C1 segment of cervical spinal cord (tissue), 14 donors: Measurements from ENCODE around the gene FNTB.
A peak's percentile ranks its signal among the peaks of the same experiment; 100 is the strongest.

Experiments
- DNase-seq, 14 donors: peaks; one replicate each; lab custom pipeline; 2025; lab: John Stamatoyannopoulos, UW

The FNTB gene

GRCh38 chr14:65045709-65046108, 59.0 kb downstream of the FNTB start:
- DNase-seq = no peak

GRCh38 chr14:65052832-65053231, 66.1 kb downstream of the FNTB start:
- no peak for DNase-seq

DNA sequence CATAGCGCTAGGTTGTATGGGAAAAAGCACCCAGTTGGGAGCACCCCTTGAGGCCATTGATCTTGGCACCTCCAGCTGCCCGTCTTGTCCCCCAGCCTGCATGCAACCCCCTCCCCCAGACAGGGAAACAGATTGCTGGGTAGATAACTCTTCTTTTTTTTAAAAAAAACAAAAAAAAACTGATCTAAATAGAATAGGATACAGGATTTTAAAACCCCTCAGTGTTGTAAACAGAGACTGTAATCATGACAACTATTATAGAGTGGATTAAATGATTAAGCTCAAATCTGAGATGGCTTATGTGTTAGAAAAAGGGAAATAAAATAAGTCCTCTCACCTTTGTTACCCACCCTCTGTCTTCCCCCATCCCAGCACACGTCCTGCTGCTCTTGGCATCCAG, 66.8 kb downstream of the FNTB start:
- DNase-seq = no peak

DNA sequence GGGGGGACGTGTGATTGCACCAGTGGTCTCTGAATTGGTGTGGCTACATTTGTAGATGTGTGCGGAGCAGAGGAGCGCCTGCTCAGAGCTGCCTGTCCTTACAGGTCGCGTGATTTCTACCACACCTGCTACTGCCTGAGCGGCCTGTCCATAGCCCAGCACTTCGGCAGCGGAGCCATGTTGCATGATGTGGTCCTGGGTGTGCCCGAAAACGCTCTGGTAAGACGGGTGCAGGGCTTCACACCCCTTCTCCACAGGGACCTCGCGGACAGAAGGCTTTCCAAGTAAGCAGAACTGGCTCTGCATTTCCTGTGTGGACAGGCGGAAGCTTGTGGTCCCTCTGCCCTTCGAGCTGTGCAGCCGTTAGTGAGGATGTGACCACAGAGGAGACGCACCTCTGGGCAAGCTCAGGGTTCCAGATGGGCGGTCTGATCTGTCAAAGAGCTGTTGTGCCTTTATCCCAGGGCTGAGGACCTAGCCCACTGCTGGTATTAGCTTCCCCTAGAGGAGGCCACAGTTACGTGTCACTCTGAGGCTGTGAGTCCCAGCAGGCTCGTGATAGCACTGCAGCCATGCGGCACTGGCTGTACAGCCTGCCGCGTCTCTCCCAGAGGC, 67.9 kb downstream of the FNTB start:
- peak in 2 of 14 donors; percentile 10 to 60 for DNase-seq

DNA sequence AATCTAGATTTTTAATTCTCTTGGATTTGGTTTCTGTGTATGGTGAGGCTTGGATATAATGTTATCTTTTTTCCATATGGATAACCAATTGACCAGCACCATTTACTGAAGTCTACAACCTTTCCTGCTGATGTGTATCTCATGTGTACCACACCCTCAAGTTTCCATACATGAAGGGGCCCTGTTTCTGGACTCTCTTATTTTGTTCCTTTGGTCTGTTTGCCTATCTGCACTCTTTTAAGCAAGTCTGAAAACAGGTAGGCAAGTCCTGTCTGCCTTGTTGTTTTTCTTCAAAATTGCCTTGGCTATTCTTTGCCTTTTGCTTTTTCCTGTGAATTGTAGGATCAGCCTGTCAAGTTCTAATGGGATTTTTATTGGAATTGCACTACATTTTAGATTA, 71.0 kb downstream of the FNTB start:
- no peak for DNase-seq

GRCh38 chr14:65062096-65063075, 75.7 kb downstream of the FNTB start:
- peak in 1 of 14 donors; percentile 69 for DNase-seq

- DNase-seq = no peak
These were observed 79.0 kb downstream of the FNTB start for GRCh38 chr14:65065719-65066118.

GRCh38 chr14:65069874-65070413, 83.2 kb downstream of the FNTB start:
- peak in 3 of 14 donors; percentile 8 to 93 (median 15) for DNase-seq

DNA sequence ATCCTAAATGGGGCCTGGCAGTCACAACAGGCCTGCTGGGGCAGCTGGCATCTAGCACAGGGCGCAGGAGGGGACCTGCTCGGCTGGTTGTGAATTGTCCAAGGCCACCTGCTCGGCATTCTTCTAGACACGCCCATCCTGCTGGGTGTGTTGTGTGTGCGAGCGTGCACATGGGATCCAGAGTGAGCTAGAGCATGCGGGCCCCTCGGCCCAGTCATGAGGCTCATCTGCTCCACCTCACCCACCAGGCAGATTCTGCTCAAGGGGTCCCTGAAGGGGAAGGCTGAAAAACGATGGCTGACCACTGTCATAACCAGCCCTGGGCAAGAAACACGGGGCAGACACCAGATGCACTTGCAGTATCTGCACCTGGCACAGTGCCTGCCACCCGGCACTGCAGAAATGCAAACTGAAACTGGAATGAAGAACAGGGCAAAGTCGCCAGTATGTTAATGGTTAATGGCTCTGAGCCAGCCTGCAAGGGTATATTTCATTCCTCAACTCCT, 83.8 kb downstream of the FNTB start:
- DNase-seq = peak in 3 of 14 donors; percentile 12 to 97 (median 22)

- DNase-seq = no peak
These were observed 84.8 kb downstream of the FNTB start for GRCh38 chr14:65071544-65071943.

- no peak for DNase-seq
These were observed 85.6 kb downstream of the FNTB start for GRCh38 chr14:65072256-65072655.

DNA sequence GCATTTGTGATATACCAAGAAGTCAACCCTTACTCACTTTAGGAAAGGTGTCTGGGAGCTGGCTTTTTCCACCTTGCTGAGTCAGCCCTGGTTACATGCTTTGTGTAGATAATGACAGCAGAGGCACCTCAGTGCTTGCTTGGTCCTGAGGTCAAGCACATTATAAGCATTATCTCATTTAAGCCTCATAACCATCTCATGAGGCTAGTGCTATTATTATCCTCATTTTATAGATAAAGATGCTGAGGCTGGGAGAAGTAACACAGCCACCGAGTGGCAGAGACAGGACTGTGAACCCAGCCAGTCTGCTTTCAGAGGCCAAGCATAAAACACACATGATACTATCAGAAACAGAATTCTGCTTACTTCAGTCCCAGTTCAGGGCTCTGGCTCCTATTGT, 86.2 kb downstream of the FNTB start:
- DNase-seq = no peak

- peak in 1 of 14 donors; percentile 60 for DNase-seq
These were observed 87.0 kb downstream of the FNTB start for GRCh38 chr14:65073605-65074201.

GRCh38 chr14:65074449-65075150, 87.9 kb downstream of the FNTB start:
- peak in 1 of 14 donors; percentile 15 for DNase-seq

DNA sequence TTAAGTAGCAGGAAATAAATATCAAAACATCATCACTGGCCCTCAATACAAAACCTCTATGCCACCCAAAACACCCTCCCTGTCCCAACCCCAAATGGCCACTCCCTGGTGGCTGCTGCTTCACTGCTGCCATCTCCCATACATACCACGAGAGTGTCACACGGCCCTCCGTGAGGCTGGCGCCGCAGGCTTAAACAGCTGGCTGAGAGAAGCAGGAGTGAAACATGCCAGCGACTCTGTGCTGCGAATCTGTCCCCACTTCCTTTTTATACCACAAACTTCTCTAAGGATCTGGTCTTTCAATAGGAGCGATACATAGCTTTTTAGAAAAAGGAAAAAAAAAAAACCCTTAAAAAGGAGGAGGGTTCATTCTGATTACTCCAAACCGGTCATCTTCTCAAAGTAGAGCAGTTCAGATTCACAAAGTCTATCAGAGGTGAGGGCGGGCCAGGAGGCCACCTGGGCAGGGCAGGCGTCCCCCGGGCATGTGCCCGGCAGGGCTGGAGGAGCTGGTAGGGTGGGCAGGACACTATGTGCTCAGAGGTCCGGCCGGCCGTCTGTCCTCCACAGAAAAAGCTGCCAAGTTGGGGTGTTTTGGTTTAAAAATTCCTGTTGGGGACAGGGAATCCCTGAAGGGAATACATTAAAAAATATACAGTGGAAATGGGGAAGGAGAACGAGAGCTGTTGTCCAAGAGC, 89.1 kb downstream of the FNTB start:
- DNase-seq = peak in 1 of 14 donors; percentile 13

DNA sequence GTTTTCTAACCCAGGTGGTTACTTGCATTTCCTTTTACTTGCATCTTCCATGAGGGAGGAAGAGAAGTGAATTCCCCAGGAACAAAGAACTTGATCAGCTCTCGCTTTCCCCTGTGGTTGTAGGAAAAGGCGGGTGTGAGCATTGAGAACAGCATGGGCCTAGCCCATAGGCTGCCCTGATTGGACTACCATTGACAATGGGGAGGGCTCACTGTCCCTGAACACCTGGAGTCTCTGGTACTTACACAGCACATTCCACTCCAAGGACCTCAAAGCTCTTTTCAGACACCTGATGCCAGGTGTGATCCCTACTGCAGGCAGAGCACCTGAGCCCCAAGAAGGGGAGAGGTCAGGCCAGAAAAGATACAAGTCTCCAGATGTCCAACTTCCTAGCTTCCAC, 90.6 kb downstream of the FNTB start:
- DNase-seq = no peak

DNA sequence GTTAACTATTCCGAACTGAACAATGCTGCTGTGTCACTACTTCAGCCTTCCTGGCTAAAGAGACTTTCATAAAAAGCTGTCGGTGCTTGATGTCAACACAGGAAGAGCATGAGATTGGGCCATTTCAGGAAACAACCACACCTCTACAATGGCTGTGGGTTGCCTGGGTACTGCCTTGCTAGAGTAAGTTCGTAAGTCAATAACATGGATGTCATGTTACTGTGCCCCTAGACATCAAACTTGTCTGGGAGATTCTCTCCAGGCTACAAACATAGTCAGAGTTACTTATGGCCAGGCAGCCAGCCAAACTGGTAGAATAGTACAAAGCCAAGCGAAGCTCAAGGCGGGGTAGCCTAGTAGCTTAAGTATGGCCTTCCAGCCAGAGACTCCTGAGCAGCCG, 92.5 kb downstream of the FNTB start:
- no peak for DNase-seq

GRCh38 chr14:65079768-65080167, 93.1 kb downstream of the FNTB start:
- DNase-seq = no peak

DNA sequence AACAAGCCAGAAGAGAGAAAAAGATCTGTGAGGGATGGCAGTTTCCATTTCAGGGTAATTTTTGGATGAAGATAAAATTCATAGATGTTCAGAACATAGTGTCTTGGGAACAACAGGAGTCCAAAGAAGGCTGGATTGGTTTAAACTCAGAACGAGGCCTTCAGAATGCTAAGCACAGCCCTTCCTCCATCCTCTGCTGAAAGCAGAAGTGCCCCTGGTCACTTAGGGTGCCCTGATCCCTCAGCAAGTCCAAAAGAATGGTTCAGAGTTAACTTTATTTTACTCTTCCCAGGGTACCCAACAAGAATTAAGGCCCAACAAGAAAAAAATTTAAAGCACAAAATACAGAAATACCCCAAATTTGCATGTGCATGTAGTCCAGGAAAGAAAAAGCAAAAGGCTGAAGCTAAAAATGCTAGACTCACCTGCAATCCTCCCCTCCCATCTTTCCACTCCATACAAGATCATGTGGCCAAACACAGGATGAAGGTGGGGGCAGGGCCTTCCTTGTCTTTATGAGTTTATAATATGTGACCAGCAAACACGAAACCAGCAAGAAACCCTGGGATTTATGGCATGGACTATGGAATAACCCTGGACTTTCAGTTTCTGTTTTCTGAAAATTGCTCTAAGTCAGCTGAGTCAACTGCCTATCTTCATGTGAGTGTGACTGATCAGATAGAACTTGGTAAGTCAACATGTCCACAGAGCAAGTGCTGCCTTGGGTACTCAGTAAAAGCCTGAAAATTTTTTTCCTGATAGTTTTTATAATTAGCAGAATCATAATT, 94.5 kb downstream of the FNTB start:
- DNase-seq = no peak

- peak in 1 of 14 donors; percentile 23 for DNase-seq
These were observed 96.2 kb downstream of the FNTB start for GRCh38 chr14:65082930-65083329.
